Measurements from ENCODE around the gene FOXO3.
A peak's percentile ranks its signal among the peaks of the same experiment; 100 is the strongest.
"Not testable (repeated sequence)": the region's sequence is repeated elsewhere in the genome, so short reads cannot be mapped to it uniquely, and the experiment has no call there.

The FOXO3 gene

GRCh38 chr6:108544606-108545005 lies 16.1 kb upstream of the FOXO3 start:
- Mint-ChIP-seq H3K4me3 (no peak overlapping the region), H3K9me3 (peaks cover 5% of the 10 kb centered on the region), H3K36me3 (ENCODE audit: low read depth) (no peaks in the 10 kb centered on the region), H3K27me3 (ENCODE audit: low read depth) (peaks cover 45% of the 10 kb centered on the region), H3K27ac (no peak overlapping the region), H3K4me1 (ENCODE audit: low read depth) (peaks cover 10% of the 10 kb centered on the region)

GRCh38 chr6:108546079-108547049 lies 14.4 kb upstream of the FOXO3 start:
- Mint-ChIP-seq H3K4me1 (ENCODE audit: low read depth) (peaks cover 10% of the 10 kb centered on the region), H3K4me3 (no peak overlapping the region), H3K36me3 (ENCODE audit: low read depth) (no peaks in the 10 kb centered on the region), H3K27ac (no peak overlapping the region), H3K27me3 (ENCODE audit: low read depth) (peaks cover 34% of the 10 kb centered on the region), H3K9me3 (no peaks in the 10 kb centered on the region)

- H3K9me3 Mint-ChIP-seq = no peaks in the 10 kb centered on the region
- no peak overlapping the region for H3K4me3 Mint-ChIP-seq
- H3K27me3 Mint-ChIP-seq (ENCODE audit: low read depth) = peaks cover 34% of the 10 kb centered on the region
- no peaks in the 10 kb centered on the region for H3K36me3 Mint-ChIP-seq (ENCODE audit: low read depth)
- H3K4me1 Mint-ChIP-seq (ENCODE audit: low read depth) = peaks cover 3% of the 10 kb centered on the region
- H3K27ac Mint-ChIP-seq = no peak overlapping the region
Measured at GRCh38 chr6:108549241-108549640, 11.5 kb upstream of the FOXO3 start.

DNA sequence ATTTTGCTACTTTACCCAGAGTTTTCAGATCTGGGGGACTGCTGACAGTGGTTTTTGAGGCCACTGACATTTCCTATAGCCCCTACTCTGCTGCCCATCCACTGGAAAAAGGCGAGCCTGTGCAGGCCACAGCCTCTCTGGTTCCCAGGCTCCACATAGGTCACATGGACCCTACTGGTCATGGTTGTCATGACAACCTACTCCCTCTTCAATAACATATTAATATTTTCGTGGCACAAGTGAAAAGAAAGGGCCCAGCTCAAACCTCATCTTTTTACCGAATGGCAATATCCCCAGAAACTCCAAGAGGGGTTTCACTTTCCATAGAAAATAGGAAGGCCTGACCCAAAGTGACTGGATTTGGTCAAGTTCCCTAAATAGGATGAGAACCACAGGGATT lies 11.0 kb upstream of the FOXO3 start:
- Mint-ChIP-seq H3K9me3 (no peaks in the 10 kb centered on the region), H3K27ac (no peak overlapping the region), H3K36me3 (ENCODE audit: low read depth) (no peaks in the 10 kb centered on the region), H3K27me3 (ENCODE audit: low read depth) (peaks cover 39% of the 10 kb centered on the region), H3K4me1 (ENCODE audit: low read depth) (peaks cover 3% of the 10 kb centered on the region), H3K4me3 (no peak overlapping the region)

GRCh38 chr6:108550256-108550655 lies 10.5 kb upstream of the FOXO3 start:
- peaks cover 3% of the 10 kb centered on the region for H3K4me1 Mint-ChIP-seq (ENCODE audit: low read depth)
- no peak overlapping the region for H3K4me3 Mint-ChIP-seq
- H3K9me3 Mint-ChIP-seq = no peaks in the 10 kb centered on the region
- H3K27me3 Mint-ChIP-seq (ENCODE audit: low read depth) = peaks cover 42% of the 10 kb centered on the region
- no peaks in the 10 kb centered on the region for H3K36me3 Mint-ChIP-seq (ENCODE audit: low read depth)
- no peak overlapping the region for H3K27ac Mint-ChIP-seq

GRCh38 chr6:108555399-108556052 lies 5.2 kb upstream of the FOXO3 start:
- Mint-ChIP-seq H3K4me1 (ENCODE audit: low read depth) (peaks cover 7% of the 10 kb centered on the region), H3K27me3 (ENCODE audit: low read depth) (peaks cover 48% of the 10 kb centered on the region), H3K4me3 (no peak overlapping the region), H3K9me3 (no peaks in the 10 kb centered on the region), H3K36me3 (ENCODE audit: low read depth) (no peaks in the 10 kb centered on the region), H3K27ac (no peak overlapping the region)

GRCh38 chr6:108556250-108556649 lies 4.5 kb upstream of the FOXO3 start:
- H3K4me1 Mint-ChIP-seq (ENCODE audit: low read depth) = peaks cover 7% of the 10 kb centered on the region
- no peaks in the 10 kb centered on the region for H3K9me3 Mint-ChIP-seq
- no peak overlapping the region for H3K4me3 Mint-ChIP-seq
- H3K36me3 Mint-ChIP-seq (ENCODE audit: low read depth) = no peaks in the 10 kb centered on the region
- H3K27ac Mint-ChIP-seq = no peak overlapping the region
- H3K27me3 Mint-ChIP-seq (ENCODE audit: low read depth) = peaks cover 48% of the 10 kb centered on the region

DNA sequence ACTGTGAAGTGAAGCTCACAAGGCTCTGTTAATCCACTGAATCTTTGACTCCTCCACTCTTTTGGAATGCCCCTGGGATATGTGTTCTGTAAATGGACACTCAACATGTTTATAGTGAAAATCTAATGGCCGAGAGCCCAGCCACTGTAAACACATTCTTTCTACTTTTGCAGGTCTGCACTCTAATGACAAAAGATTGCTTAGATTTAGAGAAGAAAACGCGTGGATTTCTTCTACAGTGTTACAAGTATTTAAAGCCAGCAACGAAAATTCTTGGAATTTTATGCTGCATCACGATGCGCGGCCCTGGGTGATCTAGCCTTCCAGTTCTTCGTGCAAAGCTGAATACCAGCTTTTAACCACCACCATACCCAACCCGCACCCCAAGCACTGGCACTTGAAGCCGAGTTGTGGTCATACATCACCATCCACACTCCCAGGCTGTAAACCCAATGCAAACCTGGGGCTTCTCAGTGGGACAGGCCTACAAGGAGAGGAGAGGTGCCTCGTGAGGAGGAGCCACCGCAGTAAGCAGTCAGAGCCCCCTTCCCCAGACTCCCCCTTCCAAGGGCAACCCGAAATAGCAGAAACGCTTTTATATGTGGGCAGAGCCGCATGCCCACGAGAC lies 3.7 kb upstream of the FOXO3 start:
- H3K4me1 Mint-ChIP-seq (ENCODE audit: low read depth) = peaks cover 7% of the 10 kb centered on the region
- peaks cover 50% of the 10 kb centered on the region for H3K27me3 Mint-ChIP-seq (ENCODE audit: low read depth)
- no peaks in the 10 kb centered on the region for H3K9me3 Mint-ChIP-seq
- peaks cover under 1% of the 10 kb centered on the region for H3K36me3 Mint-ChIP-seq (ENCODE audit: low read depth)
- peak overlapping the region; percentile 41 for H3K27ac Mint-ChIP-seq
- peak overlapping the region; percentile 65 for H3K4me3 Mint-ChIP-seq

GRCh38 chr6:108557494-108558371 lies 3.0 kb upstream of the FOXO3 start:
- peaks cover 15% of the 10 kb centered on the region for H3K4me1 Mint-ChIP-seq (ENCODE audit: low read depth)
- H3K4me3 Mint-ChIP-seq = peak overlapping the region; percentile 85
- peaks cover 5% of the 10 kb centered on the region for H3K36me3 Mint-ChIP-seq (ENCODE audit: low read depth)
- H3K9me3 Mint-ChIP-seq = no peaks in the 10 kb centered on the region
- peak overlapping the region; percentile 94 for H3K27ac Mint-ChIP-seq
- H3K27me3 Mint-ChIP-seq (ENCODE audit: low read depth) = peaks cover 50% of the 10 kb centered on the region

- Mint-ChIP-seq H3K27me3 (ENCODE audit: low read depth) (peaks cover 50% of the 10 kb centered on the region), H3K4me3 (peak overlapping the region; percentile 85), H3K4me1 (ENCODE audit: low read depth) (peaks cover 17% of the 10 kb centered on the region), H3K36me3 (ENCODE audit: low read depth) (peaks cover 7% of the 10 kb centered on the region), H3K9me3 (no peaks in the 10 kb centered on the region), H3K27ac (peak overlapping the region; percentile 94)
Measured at GRCh38 chr6:108558372-108559096, 2.2 kb upstream of the FOXO3 start.

- peaks cover 22% of the 10 kb centered on the region for H3K4me1 Mint-ChIP-seq (ENCODE audit: low read depth)
- H3K27me3 Mint-ChIP-seq (ENCODE audit: low read depth) = peaks cover 47% of the 10 kb centered on the region
- H3K4me3 Mint-ChIP-seq = peak overlapping the region; percentile 85
- H3K27ac Mint-ChIP-seq = peak overlapping the region; percentile 94
- peaks cover 7% of the 10 kb centered on the region for H3K36me3 Mint-ChIP-seq (ENCODE audit: low read depth)
- H3K9me3 Mint-ChIP-seq = no peaks in the 10 kb centered on the region
Measured at GRCh38 chr6:108559097-108559883, 1.4 kb upstream of the FOXO3 start.

DNA sequence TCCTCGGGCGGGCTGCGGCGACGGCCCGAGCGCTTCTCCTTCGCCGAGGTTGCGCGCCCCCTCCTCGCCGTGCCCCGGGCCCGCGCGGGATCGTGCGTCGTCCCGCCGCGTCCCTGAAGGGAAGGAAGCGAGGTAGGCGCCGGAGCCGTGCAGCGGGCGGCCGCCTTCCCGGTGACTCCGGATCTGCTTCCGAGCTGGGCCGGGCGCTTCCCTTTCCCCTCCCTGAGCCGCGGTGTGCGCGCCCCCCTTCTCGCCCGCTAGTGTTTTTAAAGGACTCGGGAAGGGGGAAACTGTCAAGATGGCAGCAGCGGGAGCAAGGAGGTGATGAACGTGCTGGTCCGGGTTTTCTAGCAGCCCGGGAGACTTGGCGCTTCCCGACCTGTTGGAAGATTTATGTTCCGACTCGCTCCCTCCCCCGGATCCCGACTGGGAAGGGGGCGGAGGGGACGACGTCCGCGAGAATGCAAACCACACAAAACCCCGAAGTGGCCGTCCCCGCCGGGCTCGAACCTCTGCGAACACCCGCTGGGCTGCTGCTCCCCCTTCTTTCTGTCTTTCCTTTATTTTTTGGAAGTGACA lies 744 bp upstream of the FOXO3 start:
- Mint-ChIP-seq H3K27ac (peak overlapping the region; percentile 65), H3K9me3 (no peaks in the 10 kb centered on the region), H3K4me1 (ENCODE audit: low read depth) (peaks cover 28% of the 10 kb centered on the region), H3K4me3 (peak overlapping the region; percentile 79), H3K27me3 (ENCODE audit: low read depth) (peaks cover 48% of the 10 kb centered on the region), H3K36me3 (ENCODE audit: low read depth) (peaks cover 8% of the 10 kb centered on the region)

DNA sequence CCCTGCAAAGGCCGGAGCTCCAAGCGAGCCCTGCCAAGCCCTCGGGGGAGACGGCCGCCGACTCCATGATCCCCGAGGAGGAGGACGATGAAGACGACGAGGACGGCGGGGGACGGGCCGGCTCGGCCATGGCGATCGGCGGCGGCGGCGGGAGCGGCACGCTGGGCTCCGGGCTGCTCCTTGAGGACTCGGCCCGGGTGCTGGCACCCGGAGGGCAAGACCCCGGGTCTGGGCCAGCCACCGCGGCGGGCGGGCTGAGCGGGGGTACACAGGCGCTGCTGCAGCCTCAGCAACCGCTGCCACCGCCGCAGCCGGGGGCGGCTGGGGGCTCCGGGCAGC lies 561 bp downstream of the FOXO3 start:
- peaks cover 40% of the 10 kb centered on the region for H3K4me1 Mint-ChIP-seq (ENCODE audit: low read depth)

More for the DNA sequence above, 561 bp downstream of the FOXO3 start:
- not testable (repeated sequence) for H3K4me3 Mint-ChIP-seq, H3K9me3 Mint-ChIP-seq, H3K27ac Mint-ChIP-seq
- Mint-ChIP-seq H3K36me3 (ENCODE audit: low read depth) (peaks cover 13% of the 10 kb centered on the region), H3K27me3 (ENCODE audit: low read depth) (peaks cover 52% of the 10 kb centered on the region)

Measured in T-helper 1 cell treated with Interleukin-12 subunit alpha and Interleukin-12 subunit beta and Interleukin-4 antibody, amounts not matched to agents 30 μg/mL and 1 μg/mL, for 36 hours (primary cell).